Suppressor macrophage (primary cell): ENCODE results near the gene NCBP3.

Experiments
- DNase-seq, 4 experiments: peaks; one replicate each; pipeline ENCODE4 v3.0.0-alpha.2; 2020 to 2022
- total RNA-seq, 17 experiments: gene quantifications; one replicate each; lab custom pipeline; 2026; ENCODE audit warnings: mixed read lengths in 6 of 17, inconsistent platforms in 3 of 17; lab: John Stamatoyannopoulos, UW

NCBP3 gene
- 19.1 to 60.9 (median 39.5) reads per million in 17 experiments for total RNA-seq

GRCh38 chr17:3845621-3846436, at the start of gene NCBP3:
Gene NCBP3 (minus strand): TSS chr17:3846246. CDS start chr17:3846223, 23 bp downstream.
- DNase-seq: peak; percentile 95 to 98 (median 98)

GRCh38 chr17:3895354-3895753, 49.3 kb upstream of the NCBP3 start:
- no peak for DNase-seq

GRCh38 chr17:3894911-3895343, 48.9 kb upstream of the NCBP3 start:
- peak; percentile 47 to 71 (median 66) for DNase-seq

- DNase-seq: no peak
Measured at GRCh38 chr17:3894188-3894587, 48.1 kb upstream of the NCBP3 start.

- DNase-seq: no peak
Measured at GRCh38 chr17:3893720-3894116, 47.7 kb upstream of the NCBP3 start.

GRCh38 chr17:3893003-3893719, 47.1 kb upstream of the NCBP3 start, which contains the start of gene CAMKK1:
Gene CAMKK1 (minus strand): TSS chr17:3893053. CDS start chr17:3885687, 7,366 bp downstream.
- peak; percentile 95 to 99 (median 97) for DNase-seq

- DNase-seq: peak; percentile 93 to 97 (median 96)
Measured at GRCh38 chr17:3892095-3892998, 46.3 kb upstream of the NCBP3 start.

- DNase-seq: no peak
Measured at GRCh38 chr17:3891626-3892094, 45.6 kb upstream of the NCBP3 start.

- DNase-seq: no peak
Measured at GRCh38 chr17:3890878-3891219, 44.8 kb upstream of the NCBP3 start.

- peak; percentile 57 to 74 (median 67) for DNase-seq
Measured at GRCh38 chr17:3890082-3890877, 44.2 kb upstream of the NCBP3 start.

GRCh38 chr17:3889325-3890012, 43.4 kb upstream of the NCBP3 start:
- no peak for DNase-seq

GRCh38 chr17:3888343-3889171, 42.5 kb upstream of the NCBP3 start:
- DNase-seq: no peak

- DNase-seq: peak in 1 of 4 experiments; percentile 23
Measured at GRCh38 chr17:3887804-3888203, 41.8 kb upstream of the NCBP3 start.

GRCh38 chr17:3887394-3887793, 41.3 kb upstream of the NCBP3 start:
- no peak for DNase-seq

GRCh38 chr17:3886776-3887175, 40.7 kb upstream of the NCBP3 start:
- DNase-seq: peak; percentile 79 to 89 (median 86)

GRCh38 chr17:3885970-3886369, 39.9 kb upstream of the NCBP3 start:
- peak in 3 of 4 experiments; percentile 46 to 50 (median 48) for DNase-seq

GRCh38 chr17:3885271-3885670, 39.2 kb upstream of the NCBP3 start:
- DNase-seq: no peak

- DNase-seq: no peak
Measured at GRCh38 chr17:3884188-3884587, 38.1 kb upstream of the NCBP3 start.

- DNase-seq: no peak
Measured at GRCh38 chr17:3882276-3882675, 36.2 kb upstream of the NCBP3 start.

- no peak for DNase-seq
Measured at GRCh38 chr17:3880983-3881382, 34.9 kb upstream of the NCBP3 start.
